HG02884 (cell line): ENCODE measurements around the gene ISLR.

Source experiments
- ATAC-seq: cut with Tn5 transposase; IDR thresholded peaks from one replicate; pipeline ENCODE4 v1.9.1; 2021; ENCODE audit warnings: mild to moderate bottlenecking, moderate library complexity; ENCODE audit not compliant: unreplicated experiment

Gene ISLR

DNA sequence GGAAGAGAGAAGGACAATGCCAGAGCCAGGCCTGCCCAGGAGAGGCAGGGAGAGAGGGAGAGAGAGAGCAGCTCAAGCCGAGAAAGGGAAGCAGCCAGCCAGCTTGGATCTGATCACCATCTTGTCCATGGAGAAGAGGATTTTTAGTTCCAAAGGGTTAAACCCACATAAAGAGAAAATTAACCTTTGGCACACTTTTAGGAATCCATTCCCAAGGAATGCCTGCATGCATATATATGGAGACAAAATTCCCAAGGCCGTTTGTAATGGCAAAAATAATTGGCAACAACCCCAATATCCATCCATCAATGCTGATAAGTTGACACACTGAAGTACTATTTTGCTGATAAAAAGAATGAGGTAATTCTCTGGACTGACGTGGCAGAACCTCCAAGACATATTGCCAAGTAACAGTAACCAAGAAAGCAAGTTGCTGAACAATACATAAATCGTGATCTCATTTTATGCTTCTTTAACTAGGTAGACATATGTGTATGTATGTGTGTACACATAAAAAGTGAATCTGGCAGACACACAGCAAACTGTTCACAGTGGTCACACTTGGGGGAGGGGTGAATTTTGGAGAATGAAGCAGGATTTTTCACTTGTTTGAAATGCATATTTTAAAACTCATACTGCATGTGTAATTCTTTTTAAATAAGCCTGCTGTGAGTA, 36.6 kb downstream of the ISLR start:
- ATAC-seq: no peak

DNA sequence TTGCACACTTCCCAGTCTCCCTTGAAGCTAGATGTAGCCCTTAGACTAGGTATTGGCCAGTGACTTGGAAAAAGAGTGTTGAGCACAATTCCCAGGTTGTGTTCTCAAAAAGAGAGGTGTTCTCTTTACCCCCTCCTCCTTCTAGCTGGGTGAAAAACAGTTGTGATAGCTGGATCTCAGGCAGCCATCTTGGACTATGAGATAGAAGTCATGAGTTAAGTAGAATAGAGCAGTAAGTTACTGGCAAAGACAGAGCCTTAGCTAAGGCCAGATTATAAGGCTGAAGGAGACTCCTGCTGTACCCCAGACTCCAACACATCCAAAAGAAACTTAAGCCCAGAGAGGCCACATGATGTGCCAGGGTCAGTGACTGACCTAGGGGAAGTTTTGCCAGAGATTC, 37.2 kb downstream of the ISLR start:
- no peak for ATAC-seq

GRCh38 chr15:74211656-74212055, 38.1 kb downstream of the ISLR start:
- ATAC-seq: no peak

- no peak for ATAC-seq
These were observed 39.0 kb downstream of the ISLR start for GRCh38 chr15:74212494-74212893.

- no peak for ATAC-seq
These were observed 40.4 kb downstream of the ISLR start for GRCh38 chr15:74213858-74214284.

DNA sequence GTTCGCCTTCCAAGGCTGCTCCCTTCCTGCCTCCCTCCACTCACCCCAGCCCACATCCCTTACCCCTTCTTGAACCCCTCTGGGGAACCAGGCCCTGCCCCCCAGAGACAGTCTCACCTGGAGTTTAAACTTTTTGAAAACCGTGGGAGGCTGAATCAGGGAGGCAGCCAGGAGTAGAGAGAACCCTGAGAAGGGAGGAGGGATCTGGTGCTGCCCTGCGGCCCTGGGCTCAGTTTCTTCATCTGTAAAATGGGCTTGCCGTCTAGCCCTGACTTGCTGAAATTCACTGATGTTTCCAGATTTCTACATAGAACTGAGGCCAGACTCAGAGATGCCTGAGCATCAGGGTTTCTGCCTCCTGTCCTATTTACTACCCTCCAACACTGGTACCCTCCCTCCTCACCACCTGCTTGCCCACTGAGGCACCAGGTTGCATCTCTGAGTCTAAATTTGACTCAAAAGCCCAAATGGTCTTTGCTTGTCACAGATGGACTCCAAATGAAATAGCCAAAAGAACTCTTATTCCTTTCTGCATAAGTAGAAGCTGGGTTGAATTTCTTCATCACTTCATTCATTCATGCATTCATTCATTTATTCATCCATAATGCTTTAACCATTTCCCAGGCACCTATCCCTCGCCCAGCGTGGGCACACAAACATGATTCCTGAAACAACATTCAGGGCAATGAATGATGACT, 41.0 kb downstream of the ISLR start:
- ATAC-seq: no peak

DNA sequence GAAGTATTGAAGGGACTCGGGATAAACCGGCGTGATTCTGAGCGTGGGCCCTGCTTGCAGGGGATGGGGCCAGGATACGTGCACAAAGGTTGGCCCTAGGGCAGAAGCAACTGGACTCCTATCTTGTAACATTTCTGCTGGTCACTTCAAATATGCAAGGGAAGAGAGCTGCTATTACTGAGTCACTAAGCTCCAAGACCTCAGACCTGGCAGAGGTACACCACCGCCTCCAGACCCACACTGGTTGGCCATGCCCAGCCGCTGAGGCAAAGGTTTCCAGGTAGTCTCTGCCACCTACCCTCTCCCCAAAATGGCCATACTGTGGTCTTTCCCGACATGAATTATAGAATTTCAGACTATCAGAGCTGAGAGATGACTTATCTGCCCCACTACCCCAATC, 42.4 kb downstream of the ISLR start:
- no peak for ATAC-seq

GRCh38 chr15:74216949-74217348, 43.4 kb downstream of the ISLR start:
- ATAC-seq: no peak

GRCh38 chr15:74217907-74218885, 44.7 kb downstream of the ISLR start:
- no peak for ATAC-seq

DNA sequence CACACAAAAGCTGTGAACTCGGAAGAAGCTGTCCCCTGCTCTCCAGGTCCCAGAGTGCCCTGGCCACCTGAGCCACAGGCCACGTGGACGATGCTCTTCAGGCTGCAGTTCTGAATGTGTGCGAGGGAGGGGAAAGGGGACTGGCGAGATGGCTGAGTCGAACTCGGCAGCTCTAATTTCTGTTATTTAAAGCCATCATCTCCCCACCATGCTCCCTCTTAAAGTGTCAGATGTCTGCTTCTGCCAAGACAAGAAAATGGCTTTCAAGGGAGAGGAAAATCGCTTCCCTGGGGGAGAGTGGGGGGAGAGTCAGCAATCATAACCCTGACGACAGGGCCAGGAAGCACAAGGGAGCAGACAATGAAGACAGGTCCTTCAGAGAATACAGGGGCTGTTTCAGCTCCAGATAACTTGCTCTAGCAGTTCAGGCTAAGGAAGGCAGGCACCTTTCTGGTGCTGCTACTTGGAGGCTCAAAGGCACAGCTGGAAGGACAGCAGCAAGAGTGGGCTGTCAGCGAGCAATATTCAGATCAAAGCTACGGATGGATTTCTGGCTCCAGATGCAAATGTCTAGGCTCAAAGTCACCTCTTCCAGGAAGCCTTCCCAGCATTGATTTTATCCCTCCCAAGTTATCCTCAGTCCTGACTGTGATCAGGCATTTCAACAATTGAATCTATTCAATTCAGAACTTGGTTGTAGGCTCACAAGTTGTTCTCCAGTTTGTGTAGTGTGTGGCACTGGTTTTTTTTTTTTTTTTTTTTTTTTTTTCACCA, 47.2 kb downstream of the ISLR start:
- no peak for ATAC-seq

DNA sequence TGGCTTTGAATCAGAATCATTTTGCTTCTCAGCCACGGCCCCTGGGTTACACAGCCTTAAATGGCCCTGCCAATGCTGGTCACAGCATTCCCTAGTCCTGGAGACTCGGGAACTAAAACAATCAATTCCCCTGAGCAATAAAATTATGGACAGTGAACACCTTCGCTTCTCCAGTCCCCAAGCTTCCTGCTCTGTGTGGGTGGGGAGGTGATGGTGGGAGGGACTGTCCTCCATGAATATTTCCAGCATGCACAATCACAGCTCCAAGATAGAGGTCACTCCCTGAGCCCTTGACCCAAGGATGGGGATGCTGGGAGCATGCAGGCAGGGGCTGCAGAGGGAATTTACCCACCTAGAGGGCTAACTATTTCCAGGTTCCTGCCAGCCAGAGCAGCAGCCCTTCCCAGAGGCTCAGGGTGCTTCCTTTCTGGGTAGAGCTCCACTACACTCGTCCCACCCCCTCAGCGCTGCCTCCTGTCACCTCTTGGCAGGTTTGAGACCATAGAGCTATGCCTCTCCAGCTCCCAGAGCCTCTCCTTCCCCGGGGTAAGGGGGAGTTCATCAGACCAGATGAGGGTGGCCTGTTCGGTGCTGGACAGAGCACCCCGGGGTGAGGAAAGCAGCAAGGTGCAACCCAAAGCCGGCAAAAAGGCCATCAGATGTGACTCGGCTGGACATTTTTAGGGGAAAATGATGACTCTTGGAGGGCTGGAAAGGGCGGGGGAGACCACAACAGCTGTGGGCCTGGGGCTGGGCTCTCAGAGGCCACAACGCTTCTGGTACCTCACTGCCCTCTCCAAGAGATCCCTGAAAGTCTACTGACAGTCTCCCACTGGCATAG, 48.1 kb downstream of the ISLR start:
- ATAC-seq: no peak

GRCh38 chr15:74222240-74223119, 49.0 kb downstream of the ISLR start:
- no peak for ATAC-seq

- ATAC-seq: no peak
These were observed 52.4 kb downstream of the ISLR start for GRCh38 chr15:74225928-74226327.
